Cardiac muscle cell (in vitro differentiated cells and primary cell): Measurements from ENCODE around the gene TMEM242. TPM values are rescaled to one million over a fixed set of nuclear protein-coding genes. Genes with fewer than 3 reads are reported as not detected.

Source experiments
- DNase-seq, 2 donors: peaks; one replicate each; pipeline versions ENCODE4 v3.0.0 to v3.0.0-alpha.2; 2010 to 2017; ENCODE audit warnings: low read depth in 1 of 2, low spot score in 1 of 2
- H3K27ac ChIP-seq: fragments of 200-600 bp; sonication (generic); 2 replicates; pipeline ENCODE4 v1.5.1; 2016
- H3K27me3 ChIP-seq: fragments of 200-600 bp; sonication (generic); 2 replicates; pipeline ENCODE4 v1.6.0; 2016; ENCODE audit warnings: control low read depth
- H3K36me3 ChIP-seq: fragments of 200-600 bp; sonication (generic); 2 replicates; pipeline ENCODE4 v1.5.1; 2016; ENCODE audit warnings: control low read depth
- H3K4me1 ChIP-seq: fragments of 200-600 bp; sonication (generic); 2 replicates; pipeline ENCODE4 v1.8.1; 2017; ENCODE audit warnings: low read depth, mild to moderate bottlenecking, mixed run types
- H3K4me3 ChIP-seq: fragments of 200-600 bp; sonication (generic); 2 replicates; pipeline ENCODE4 v1.5.1; 2016; ENCODE audit warnings: mild to moderate bottlenecking
- H3K9me3 ChIP-seq: fragments of 200-600 bp; sonication (generic); 2 replicates; pipeline ENCODE4 v1.5.1; 2017; ENCODE audit warnings: low read depth, mild to moderate bottlenecking, control low read depth
- polyA plus RNA-seq: library from polyadenylated mRNA; unstranded; fragments of >200 nt; fragmentation: Nextera tagmentation; extraction: Ambion mirVana; gene quantifications from 2 replicates; pipeline ENCODE4 v1.2.1, GENCODE V29; 2016
- total RNA-seq: library from RNA; depleted of rRNA; stranded (reverse); fragments of >200 nt; gene quantifications from 2 replicates; pipeline ENCODE4 v1.2.3, GENCODE V29; 2016
- TF ChIP-seq, protein P1 (sequence below): IDR thresholded peaks from 2 replicates; pipeline ENCODE4 v1.5.1; 2012; ENCODE audit warnings: low read depth, mild to moderate bottlenecking, low read length

TMEM242 gene
- total and polyA plus RNA-seq, 2 experiments from 2014 or later: 6.3 to 19.0 TPM

- Histone ChIP-seq H3K4me1 (no peaks in the 10 kb centered on the region), H3K4me3 (no peak overlapping the region), H3K9me3 (no peaks in the 10 kb centered on the region), H3K27ac (no peak overlapping the region), H3K36me3 (no peaks in the 10 kb centered on the region), H3K27me3 (no peaks in the 10 kb centered on the region)
- no peak for DNase-seq
- TF ChIP-seq, protein P1, sequence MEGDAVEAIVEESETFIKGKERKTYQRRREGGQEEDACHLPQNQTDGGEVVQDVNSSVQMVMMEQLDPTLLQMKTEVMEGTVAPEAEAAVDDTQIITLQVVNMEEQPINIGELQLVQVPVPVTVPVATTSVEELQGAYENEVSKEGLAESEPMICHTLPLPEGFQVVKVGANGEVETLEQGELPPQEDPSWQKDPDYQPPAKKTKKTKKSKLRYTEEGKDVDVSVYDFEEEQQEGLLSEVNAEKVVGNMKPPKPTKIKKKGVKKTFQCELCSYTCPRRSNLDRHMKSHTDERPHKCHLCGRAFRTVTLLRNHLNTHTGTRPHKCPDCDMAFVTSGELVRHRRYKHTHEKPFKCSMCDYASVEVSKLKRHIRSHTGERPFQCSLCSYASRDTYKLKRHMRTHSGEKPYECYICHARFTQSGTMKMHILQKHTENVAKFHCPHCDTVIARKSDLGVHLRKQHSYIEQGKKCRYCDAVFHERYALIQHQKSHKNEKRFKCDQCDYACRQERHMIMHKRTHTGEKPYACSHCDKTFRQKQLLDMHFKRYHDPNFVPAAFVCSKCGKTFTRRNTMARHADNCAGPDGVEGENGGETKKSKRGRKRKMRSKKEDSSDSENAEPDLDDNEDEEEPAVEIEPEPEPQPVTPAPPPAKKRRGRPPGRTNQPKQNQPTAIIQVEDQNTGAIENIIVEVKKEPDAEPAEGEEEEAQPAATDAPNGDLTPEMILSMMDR: no peak
These were observed 63.9 kb downstream of the TMEM242 start for GRCh38 chr6:157259443-157259842.

DNA sequence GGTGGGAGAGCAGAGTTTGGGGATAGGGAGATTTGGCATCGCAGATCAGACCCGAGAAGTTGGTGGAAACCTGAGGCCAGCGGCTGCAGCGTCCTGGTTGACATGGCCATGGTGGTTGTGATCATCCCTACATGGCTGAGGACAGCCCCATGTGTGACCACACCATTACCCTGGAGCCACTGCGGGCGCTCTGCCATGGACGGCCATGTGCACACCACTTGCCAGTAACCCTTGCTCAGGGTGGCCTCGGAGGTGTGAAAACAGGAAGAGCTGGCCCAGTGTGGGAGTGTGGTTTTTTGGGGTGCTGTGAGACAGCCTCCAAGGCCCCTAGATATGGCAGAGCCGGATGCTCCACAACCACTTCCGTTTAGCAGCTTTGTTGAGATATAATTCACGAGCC, 64.4 kb downstream of the TMEM242 start:
- no peaks in the 10 kb centered on the region for H3K36me3 ChIP-seq
- H3K27me3 ChIP-seq: no peaks in the 10 kb centered on the region
- no peaks in the 10 kb centered on the region for H3K9me3 ChIP-seq
- H3K4me3 ChIP-seq: no peak overlapping the region
- TF ChIP-seq, protein P1: no peak
- H3K27ac ChIP-seq: no peak overlapping the region
- no peaks in the 10 kb centered on the region for H3K4me1 ChIP-seq
- no peak for DNase-seq

DNA sequence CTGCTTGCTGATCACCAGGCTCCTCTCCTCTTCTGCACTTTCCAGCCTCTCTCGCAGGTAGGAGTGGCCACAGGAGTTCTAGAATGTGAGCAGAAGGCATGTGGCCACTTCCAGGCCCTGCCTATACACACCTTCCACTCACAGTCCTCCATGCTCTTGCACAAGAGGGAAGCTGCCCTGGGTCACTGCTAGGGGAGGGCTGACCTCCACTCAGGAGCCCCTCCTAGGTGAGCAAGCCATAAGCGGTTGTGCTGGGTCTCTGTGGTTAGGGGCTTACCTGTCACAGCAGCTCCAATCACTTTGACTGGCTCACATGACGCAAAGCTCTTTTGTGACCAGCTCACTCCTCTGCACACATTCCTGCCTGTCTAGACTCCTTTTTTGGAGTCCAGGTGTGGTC, 68.2 kb downstream of the TMEM242 start:
- Histone ChIP-seq H3K36me3 (no peaks in the 10 kb centered on the region), H3K27me3 (no peaks in the 10 kb centered on the region), H3K4me3 (no peak overlapping the region), H3K4me1 (no peaks in the 10 kb centered on the region), H3K27ac (no peak overlapping the region), H3K9me3 (no peaks in the 10 kb centered on the region)
- no peak for DNase-seq
- TF ChIP-seq, protein P1: no peak

- TF ChIP-seq, protein P1: no peak
These were observed 68.8 kb downstream of the TMEM242 start for GRCh38 chr6:157254538-157254937.

DNA sequence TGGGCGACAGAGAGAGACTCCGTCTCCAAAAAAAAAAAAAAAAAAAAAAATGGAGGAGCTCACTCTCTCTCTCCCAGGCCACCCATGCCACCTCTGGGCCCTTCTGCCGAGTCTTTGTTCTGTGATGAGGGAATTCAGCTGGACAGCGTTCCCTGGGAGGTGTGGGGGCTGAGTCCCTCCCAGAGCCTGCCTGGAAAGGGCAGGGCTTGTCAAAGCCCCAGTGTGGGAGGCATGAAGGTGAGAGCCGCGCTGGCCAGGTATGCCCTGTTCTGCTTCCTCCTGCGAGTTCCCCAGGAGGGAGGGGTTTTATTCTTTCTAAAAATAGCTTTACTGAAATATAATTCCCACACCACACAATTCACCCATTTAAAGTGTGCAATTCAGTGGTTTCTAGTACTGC, 69.6 kb downstream of the TMEM242 start:
- Histone ChIP-seq H3K4me3 (no peak overlapping the region), H3K27ac (no peak overlapping the region), H3K27me3 (no peaks in the 10 kb centered on the region), H3K4me1 (no peaks in the 10 kb centered on the region), H3K9me3 (no peaks in the 10 kb centered on the region), H3K36me3 (no peaks in the 10 kb centered on the region)
- TF ChIP-seq, protein P1: no peak
- no peak for DNase-seq

More at GRCh38 chr6:157254538-157254937, 68.8 kb downstream of the TMEM242 start:
- Histone ChIP-seq H3K4me3 (no peak overlapping the region), H3K27me3 (no peaks in the 10 kb centered on the region), H3K4me1 (no peaks in the 10 kb centered on the region), H3K36me3 (no peaks in the 10 kb centered on the region), H3K27ac (no peak overlapping the region), H3K9me3 (no peaks in the 10 kb centered on the region)
- no peak for DNase-seq

DNA sequence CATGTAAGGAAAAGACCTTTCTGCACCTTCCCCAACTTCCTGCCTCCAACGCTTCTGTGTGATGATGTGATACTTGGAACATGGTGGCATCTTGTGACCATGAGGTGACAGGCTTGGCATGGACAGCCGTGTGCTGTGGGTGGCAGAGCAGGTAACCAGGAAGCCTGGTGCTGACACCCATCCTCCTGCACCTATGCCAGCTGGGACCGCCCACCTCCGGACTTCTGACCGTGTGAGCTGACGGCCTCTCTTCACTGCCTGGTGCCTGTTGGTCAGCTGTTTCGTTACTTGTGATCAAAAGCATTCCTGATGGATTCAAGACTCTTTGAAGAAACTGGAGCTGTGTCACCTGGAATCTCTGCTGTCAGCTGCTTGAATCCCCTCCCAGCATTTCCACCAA, 70.3 kb downstream of the TMEM242 start:
- TF ChIP-seq, protein P1: no peak

More for the DNA sequence above, 70.3 kb downstream of the TMEM242 start:
- H3K9me3 ChIP-seq: no peaks in the 10 kb centered on the region
- H3K36me3 ChIP-seq: no peaks in the 10 kb centered on the region
- DNase-seq: no peak
- no peaks in the 10 kb centered on the region for H3K4me1 ChIP-seq
- H3K27ac ChIP-seq: no peak overlapping the region
- no peaks in the 10 kb centered on the region for H3K27me3 ChIP-seq
- H3K4me3 ChIP-seq: no peak overlapping the region
